ENCODE measurements around the gene ZNF319. TPM values are rescaled to one million over a fixed set of nuclear protein-coding genes. Genes with fewer than 3 reads are reported as not detected.

Gene ZNF319
- total and polyA plus RNA-seq, 4 experiments from 2014 or later, result 2.3 to 20.5 (median 18.1) TPM

DNA sequence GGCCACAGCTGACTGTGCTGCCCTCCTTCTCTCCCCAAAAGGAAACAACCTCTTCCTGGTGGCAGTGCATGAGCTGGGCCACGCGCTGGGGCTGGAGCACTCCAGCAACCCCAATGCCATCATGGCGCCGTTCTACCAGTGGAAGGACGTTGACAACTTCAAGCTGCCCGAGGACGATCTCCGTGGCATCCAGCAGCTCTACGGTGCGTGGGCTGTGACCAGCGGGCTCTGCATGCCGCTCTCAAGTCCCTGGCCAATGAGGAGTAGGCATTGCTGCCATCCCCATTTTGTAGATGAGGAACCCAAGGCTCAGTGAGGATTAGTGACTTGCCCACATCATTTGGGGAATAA, 40.0 kb upstream of the ZNF319 start:
- ChIA-PET CTCF (ENCODE audit: partially characterized antibody) (no interaction called here), POLR2A (ENCODE audit: partially characterized antibody) (no interaction called here)
- Histone ChIP-seq H3K36me3 (ENCODE audit: insufficient read depth, low read length) (no peaks in the 10 kb centered on the region), H3K4me3 (ENCODE audit: low read length in 2 of 2) (no peak overlapping the region), H3K9me3 (ENCODE audit: control insufficient read depth in 1 of 2, low read length in 2 of 2) (no peaks in the 10 kb centered on the region), H3K27ac (ENCODE audit: low read depth, low read length) (no peak overlapping the region), H3K27me3 (ENCODE audit: insufficient read depth, low read length) (no peaks in the 10 kb centered on the region), H3K4me1 (ENCODE audit: insufficient read depth, low read length) (no peaks in the 10 kb centered on the region)
- intact Hi-C loops (cut with micrococcal nuclease), result no loop called here
- no peaks in the 10 kb centered on the region for H3K4me1 Mint-ChIP-seq
- no peak overlapping the region for H3K27ac Mint-ChIP-seq
- H3K36me3 Mint-ChIP-seq, result no peaks in the 10 kb centered on the region
- DNase-seq, result no peak
- H3K4me3 Mint-ChIP-seq, result no peak overlapping the region
- H3K9me3 Mint-ChIP-seq, result no peaks in the 10 kb centered on the region
- no peaks in the 10 kb centered on the region for H3K27me3 Mint-ChIP-seq

DNA sequence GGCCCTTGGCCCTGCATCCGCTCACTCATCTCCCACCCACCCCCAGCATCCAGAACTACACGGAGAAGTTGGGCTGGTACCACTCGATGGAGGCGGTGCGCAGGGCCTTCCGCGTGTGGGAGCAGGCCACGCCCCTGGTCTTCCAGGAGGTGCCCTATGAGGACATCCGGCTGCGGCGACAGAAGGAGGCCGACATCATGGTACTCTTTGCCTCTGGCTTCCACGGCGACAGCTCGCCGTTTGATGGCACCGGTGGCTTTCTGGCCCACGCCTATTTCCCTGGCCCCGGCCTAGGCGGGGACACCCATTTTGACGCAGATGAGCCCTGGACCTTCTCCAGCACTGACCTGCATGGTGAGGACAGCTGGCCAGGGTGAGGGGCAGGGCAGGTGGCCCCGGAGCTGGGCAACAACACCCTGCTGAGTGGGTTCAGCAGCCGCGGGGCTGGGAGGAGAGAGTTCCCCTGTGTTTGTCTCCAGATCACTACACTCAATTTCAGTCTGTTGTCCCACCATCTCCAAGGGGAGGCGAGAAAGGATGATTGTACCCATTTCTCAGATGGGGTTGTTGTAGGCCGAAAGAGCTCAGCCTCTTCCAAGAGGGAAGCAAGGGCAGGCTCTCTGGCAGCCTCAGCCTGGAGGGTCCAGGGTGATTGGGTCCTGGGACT, 39.5 kb upstream of the ZNF319 start:
- CTCF ChIA-PET (ENCODE audit: partially characterized antibody), result no interaction called here
- Mint-ChIP-seq H3K4me3 (no peak overlapping the region), H3K4me1 (no peaks in the 10 kb centered on the region), H3K27ac (no peak overlapping the region), H3K9me3 (no peaks in the 10 kb centered on the region), H3K27me3 (no peaks in the 10 kb centered on the region), H3K36me3 (no peaks in the 10 kb centered on the region)
- H3K27ac ChIP-seq (ENCODE audit: low read depth, low read length), result no peak overlapping the region
- intact Hi-C loops (cut with micrococcal nuclease), result no loop called here
- no peaks in the 10 kb centered on the region for H3K9me3 ChIP-seq (ENCODE audit: control insufficient read depth in 1 of 2, low read length in 2 of 2)
- H3K27me3 ChIP-seq (ENCODE audit: insufficient read depth, low read length), result no peaks in the 10 kb centered on the region
- no peak for DNase-seq
- H3K4me1 ChIP-seq (ENCODE audit: insufficient read depth, low read length), result no peaks in the 10 kb centered on the region
- no peaks in the 10 kb centered on the region for H3K36me3 ChIP-seq (ENCODE audit: insufficient read depth, low read length)
- POLR2A ChIA-PET (ENCODE audit: partially characterized antibody), result no interaction called here
- no peak overlapping the region for H3K4me3 ChIP-seq (ENCODE audit: low read length in 2 of 2)

DNA sequence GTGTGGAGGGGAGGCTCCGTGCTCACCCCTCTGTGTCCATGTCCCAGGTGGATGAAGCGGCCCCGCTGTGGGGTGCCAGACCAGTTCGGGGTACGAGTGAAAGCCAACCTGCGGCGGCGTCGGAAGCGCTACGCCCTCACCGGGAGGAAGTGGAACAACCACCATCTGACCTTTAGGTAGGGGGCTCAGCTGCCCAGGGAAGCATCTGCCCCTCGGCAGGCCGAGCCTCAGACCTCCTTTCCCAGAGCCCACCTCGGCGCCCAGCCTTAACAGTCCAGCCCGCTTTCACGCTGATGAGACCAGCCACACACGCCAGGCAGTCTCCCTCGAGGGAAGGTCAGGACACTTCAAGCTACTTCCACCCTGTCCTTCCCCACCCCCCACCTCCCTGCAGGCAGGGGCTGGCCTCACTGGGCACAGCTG, 37.8 kb upstream of the ZNF319 start:
- Mint-ChIP-seq H3K27me3 (no peaks in the 10 kb centered on the region), H3K4me3 (no peak overlapping the region), H3K36me3 (no peaks in the 10 kb centered on the region), H3K4me1 (no peaks in the 10 kb centered on the region), H3K27ac (no peak overlapping the region), H3K9me3 (no peaks in the 10 kb centered on the region)
- H3K36me3 ChIP-seq (ENCODE audit: insufficient read depth, low read length), result no peaks in the 10 kb centered on the region
- intact Hi-C loops (cut with micrococcal nuclease), result no loop called here
- no peak for DNase-seq
- H3K27me3 ChIP-seq (ENCODE audit: insufficient read depth, low read length), result no peaks in the 10 kb centered on the region
- ChIA-PET CTCF (ENCODE audit: partially characterized antibody) (no interaction called here), POLR2A (ENCODE audit: partially characterized antibody) (no interaction called here)
- no peaks in the 10 kb centered on the region for H3K4me1 ChIP-seq (ENCODE audit: insufficient read depth, low read length)
- H3K27ac ChIP-seq (ENCODE audit: low read depth, low read length), result no peak overlapping the region
- no peaks in the 10 kb centered on the region for H3K9me3 ChIP-seq (ENCODE audit: control insufficient read depth in 1 of 2, low read length in 2 of 2)
- H3K4me3 ChIP-seq (ENCODE audit: low read length in 2 of 2), result no peak overlapping the region

DNA sequence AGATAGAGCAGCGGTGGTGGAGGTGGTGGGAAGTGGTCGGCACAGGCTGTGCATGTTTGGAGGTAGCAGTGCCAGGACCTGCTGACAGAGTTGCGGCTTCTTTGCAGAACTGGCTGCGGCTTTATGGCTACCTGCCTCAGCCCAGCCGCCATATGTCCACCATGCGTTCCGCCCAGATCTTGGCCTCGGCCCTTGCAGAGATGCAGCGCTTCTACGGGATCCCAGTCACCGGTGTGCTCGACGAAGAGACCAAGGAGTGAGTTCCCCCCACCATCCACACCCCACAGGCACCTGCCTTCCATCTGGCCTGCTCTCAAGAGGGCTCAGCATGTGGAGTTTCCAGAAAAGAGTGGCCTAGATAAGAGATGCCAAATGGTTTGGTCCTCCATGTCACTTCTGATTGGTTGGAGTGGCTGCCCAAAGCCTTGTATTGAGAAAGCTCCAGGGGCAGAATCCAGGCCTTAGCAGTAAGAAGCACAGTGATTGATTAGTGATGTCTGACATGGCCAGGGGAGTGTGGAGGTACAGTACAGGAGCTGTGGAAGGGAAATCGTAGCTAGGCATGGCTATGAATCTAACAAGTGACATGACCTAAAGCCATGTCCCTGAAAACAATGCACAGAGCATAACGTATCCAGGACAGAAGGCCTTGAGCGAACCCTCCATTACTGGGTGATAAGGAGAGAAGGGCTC, 37.0 kb upstream of the ZNF319 start:
- Mint-ChIP-seq H3K27me3 (no peaks in the 10 kb centered on the region), H3K36me3 (no peaks in the 10 kb centered on the region), H3K9me3 (no peaks in the 10 kb centered on the region), H3K4me3 (no peak overlapping the region), H3K27ac (no peak overlapping the region), H3K4me1 (no peaks in the 10 kb centered on the region)
- ChIA-PET POLR2A (ENCODE audit: partially characterized antibody) (no interaction called here), CTCF (ENCODE audit: partially characterized antibody) (interaction anchor here (1.0 kb wide), 1 partner anchor 60 kb away, joined by 3 read pairs; no protein-coding TSS in a partner anchor)
- Histone ChIP-seq H3K27me3 (ENCODE audit: insufficient read depth, low read length) (no peaks in the 10 kb centered on the region), H3K27ac (ENCODE audit: low read depth, low read length) (no peak overlapping the region), H3K4me1 (ENCODE audit: insufficient read depth, low read length) (no peaks in the 10 kb centered on the region), H3K4me3 (ENCODE audit: low read length in 2 of 2) (no peak overlapping the region), H3K9me3 (ENCODE audit: control insufficient read depth in 1 of 2, low read length in 2 of 2) (no peaks in the 10 kb centered on the region), H3K36me3 (ENCODE audit: insufficient read depth, low read length) (no peaks in the 10 kb centered on the region)
- intact Hi-C loops (cut with micrococcal nuclease), result no loop called here
- no peak for DNase-seq

DNA sequence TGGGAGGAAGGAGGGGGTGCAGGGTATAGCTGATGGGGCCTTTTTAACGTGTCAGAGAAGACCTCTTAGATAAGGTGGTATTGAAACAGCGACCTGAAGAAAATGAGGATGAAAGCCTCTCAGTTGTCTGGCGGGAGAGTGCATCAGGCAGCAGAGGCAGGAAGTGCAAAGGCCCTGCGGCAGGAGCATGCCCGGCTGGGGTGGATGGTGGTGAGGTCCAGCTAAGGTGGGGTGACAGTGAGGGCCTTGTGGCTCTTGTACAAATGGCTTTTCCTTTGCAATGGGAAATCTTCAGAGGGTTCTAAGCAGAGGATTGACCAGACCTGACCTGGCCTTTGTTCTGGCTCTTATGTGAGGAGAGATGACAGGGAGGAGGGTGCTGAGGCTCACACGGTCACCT, 36.5 kb upstream of the ZNF319 start:
- no peaks in the 10 kb centered on the region for H3K9me3 ChIP-seq (ENCODE audit: control insufficient read depth in 1 of 2, low read length in 2 of 2)
- CTCF ChIA-PET (ENCODE audit: partially characterized antibody), result interaction anchor here (1.0 kb wide), 1 partner anchor 60 kb away, joined by 3 read pairs; no protein-coding TSS in a partner anchor
- Mint-ChIP-seq H3K27ac (peak overlapping the region in 2 of 7 donors; percentile 55 to 76), H3K4me1 (no peaks in the 10 kb centered on the region), H3K36me3 (no peaks in the 10 kb centered on the region), H3K9me3 (no peaks in the 10 kb centered on the region), H3K27me3 (no peaks in the 10 kb centered on the region), H3K4me3 (no peak overlapping the region)
- no peaks in the 10 kb centered on the region for H3K27me3 ChIP-seq (ENCODE audit: insufficient read depth, low read length)
- POLR2A ChIA-PET (ENCODE audit: partially characterized antibody), result no interaction called here
- intact Hi-C loops (cut with micrococcal nuclease), result no loop called here
- H3K4me1 ChIP-seq (ENCODE audit: insufficient read depth, low read length), result no peaks in the 10 kb centered on the region
- H3K27ac ChIP-seq (ENCODE audit: low read depth, low read length), result no peak overlapping the region
- DNase-seq, result no peak
- no peak overlapping the region for H3K4me3 ChIP-seq (ENCODE audit: low read length in 2 of 2)
- no peaks in the 10 kb centered on the region for H3K36me3 ChIP-seq (ENCODE audit: insufficient read depth, low read length)

DNA sequence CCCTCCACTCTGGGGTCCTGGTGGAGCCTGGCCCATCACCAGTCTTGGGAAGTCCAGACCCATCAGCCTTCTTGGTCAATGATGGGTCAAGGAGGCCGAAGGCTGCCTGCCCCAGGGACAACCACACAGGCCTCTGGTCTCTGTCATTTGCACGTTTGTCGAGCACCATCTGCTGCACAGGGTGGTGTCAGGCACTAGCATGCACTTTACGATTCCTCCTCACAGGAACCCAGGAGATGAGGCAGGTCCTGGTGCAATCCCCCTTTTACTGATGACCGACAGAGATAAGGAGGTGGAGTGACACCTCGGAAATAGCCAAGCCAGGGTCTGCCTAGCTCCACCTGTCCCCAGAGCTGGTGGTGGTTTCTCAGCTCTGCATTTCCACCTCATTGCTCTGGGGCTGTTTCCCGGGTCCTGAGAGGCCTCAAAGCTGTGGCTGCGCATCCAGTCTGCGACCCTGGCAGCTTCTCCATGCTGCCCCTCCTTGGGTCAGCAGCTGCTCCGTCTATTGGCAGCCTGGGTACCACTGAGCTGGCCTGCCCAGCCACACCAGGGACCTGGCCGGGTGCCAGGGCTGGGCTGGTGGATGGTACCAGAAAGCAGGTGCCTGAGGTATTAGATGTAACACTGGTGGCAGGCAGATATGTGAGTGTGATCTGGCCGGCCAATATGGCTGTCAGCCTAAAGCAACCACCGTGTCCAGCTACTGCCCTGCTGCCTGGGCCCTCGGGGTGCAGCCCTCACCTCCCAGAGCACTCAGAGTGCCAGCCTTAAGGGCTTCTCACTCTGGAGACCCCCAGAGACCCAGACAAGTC, 35.1 kb upstream of the ZNF319 start:
- Mint-ChIP-seq H3K4me1 (no peaks in the 10 kb centered on the region), H3K27ac (no peak overlapping the region), H3K27me3 (no peaks in the 10 kb centered on the region), H3K36me3 (no peaks in the 10 kb centered on the region), H3K9me3 (no peaks in the 10 kb centered on the region), H3K4me3 (no peak overlapping the region)
- H3K27ac ChIP-seq (ENCODE audit: low read depth, low read length), result no peak overlapping the region
- intact Hi-C loops (cut with micrococcal nuclease), result no loop called here
- H3K27me3 ChIP-seq (ENCODE audit: insufficient read depth, low read length), result no peaks in the 10 kb centered on the region
- DNase-seq, result peak in 1 of 5 donors; percentile 11
- H3K4me3 ChIP-seq (ENCODE audit: low read length in 2 of 2), result no peak overlapping the region
- H3K36me3 ChIP-seq (ENCODE audit: insufficient read depth, low read length), result no peaks in the 10 kb centered on the region
- POLR2A ChIA-PET (ENCODE audit: partially characterized antibody), result no interaction called here
- no peaks in the 10 kb centered on the region for H3K9me3 ChIP-seq (ENCODE audit: control insufficient read depth in 1 of 2, low read length in 2 of 2)
- H3K4me1 ChIP-seq (ENCODE audit: insufficient read depth, low read length), result no peaks in the 10 kb centered on the region
- CTCF ChIA-PET (ENCODE audit: partially characterized antibody), result no interaction called here

DNA sequence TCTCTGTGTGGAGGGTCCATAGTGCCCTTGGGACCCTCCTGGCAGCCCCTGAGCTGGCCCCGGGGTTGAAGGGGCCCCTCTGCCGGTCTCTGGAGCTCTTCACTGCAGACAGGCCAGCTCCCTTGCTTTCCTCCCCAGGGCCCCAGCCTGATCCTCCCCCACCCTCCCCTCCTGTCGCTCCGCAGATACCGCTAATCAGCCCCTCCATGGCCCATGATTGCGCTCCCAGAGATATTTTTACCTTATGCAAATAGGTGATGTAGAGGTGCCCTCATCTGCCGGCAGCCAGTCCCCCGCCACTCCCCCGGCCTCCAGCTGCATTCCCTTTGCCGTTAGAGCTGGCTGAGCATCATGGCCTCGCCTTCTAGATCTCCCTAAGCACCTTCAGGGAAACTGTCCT, 34.3 kb upstream of the ZNF319 start:
- H3K9me3 Mint-ChIP-seq, result peaks cover 0 to under 1% (median 0%) of the 10 kb centered on the region in 8 donors
- H3K4me1 Mint-ChIP-seq, result no peaks in the 10 kb centered on the region
- DNase-seq, result peak in 1 of 5 donors; percentile 6
- no peak overlapping the region for H3K27ac Mint-ChIP-seq
- ChIA-PET CTCF (ENCODE audit: partially characterized antibody) (interaction anchor here (0.6 to 1.9 kb wide), 2 partner anchors 11 to 16 kb away, joined by 4 to 9 read pairs; no protein-coding TSS in a partner anchor), POLR2A (ENCODE audit: partially characterized antibody) (no interaction called here)
- H3K36me3 Mint-ChIP-seq, result no peaks in the 10 kb centered on the region
- H3K9me3 ChIP-seq (ENCODE audit: control insufficient read depth in 1 of 2, low read length in 2 of 2), result no peaks in the 10 kb centered on the region
- no peak overlapping the region for H3K4me3 ChIP-seq (ENCODE audit: low read length in 2 of 2)
- no peaks in the 10 kb centered on the region for H3K27me3 Mint-ChIP-seq
- H3K4me1 ChIP-seq (ENCODE audit: insufficient read depth, low read length), result no peaks in the 10 kb centered on the region
- H3K4me3 Mint-ChIP-seq, result no peak overlapping the region
- intact Hi-C loops (cut with micrococcal nuclease), result no loop called here
- H3K27me3 ChIP-seq (ENCODE audit: insufficient read depth, low read length), result no peaks in the 10 kb centered on the region
- no peaks in the 10 kb centered on the region for H3K36me3 ChIP-seq (ENCODE audit: insufficient read depth, low read length)
- H3K27ac ChIP-seq (ENCODE audit: low read depth, low read length), result no peak overlapping the region

All from CD4-positive, alpha-beta memory T cell (primary cell).